Aorta (tissue), 5 donors: ENCODE measurements around the gene ACTR3C. TPM values are rescaled to one million over a fixed set of nuclear protein-coding genes. Genes with fewer than 3 reads are reported as not detected.

Experiments
- ATAC-seq: fragments of 200-7000 bp; cut with Tn5 transposase; one replicate; pipeline ENCODE4 v1.9.1; 2022; ENCODE audit warnings: moderate library complexity; ENCODE audit not compliant: low FRiP score
- DNase-seq, 2 donors: peaks; one replicate each; pipeline ENCODE4 v3.0.0-alpha.2; 2020
- H3K27ac ChIP-seq, 2 donors: one replicate each; pipeline ENCODE4 v1.5.1; 2013; ENCODE audit warnings: low read length in 2 of 2, mild to moderate bottlenecking in 2 of 2, moderate library complexity in 2 of 2, control low read depth in 1 of 2, inconsistent platforms in 1 of 2, low read depth in 1 of 2
- H3K27me3 ChIP-seq, 2 donors: one replicate each; pipeline ENCODE4 v1.6.1; 2013; ENCODE audit warnings: control low read depth in 1 of 2, low read length in 1 of 2, mild to moderate bottlenecking in 1 of 2, moderate library complexity in 1 of 2; ENCODE audit not compliant: insufficient read depth in 2 of 2, control insufficient read depth in 1 of 2
- H3K36me3 ChIP-seq, 2 donors: one replicate each; pipeline ENCODE4 v1.6.1; 2013; ENCODE audit warnings: control low read depth in 1 of 2, low read length in 1 of 2, mild to moderate bottlenecking in 1 of 2; ENCODE audit not compliant: insufficient read depth in 2 of 2, control insufficient read depth in 1 of 2
- H3K4me1 ChIP-seq, 2 donors: one replicate each; pipeline ENCODE4 v1.6.1; 2013; ENCODE audit warnings: low read length in 2 of 2, control low read depth in 1 of 2, mild to moderate bottlenecking in 1 of 2, moderate library complexity in 1 of 2; ENCODE audit not compliant: insufficient read depth in 2 of 2, control insufficient read depth in 1 of 2
- H3K4me3 ChIP-seq, 2 donors: one replicate each; pipeline ENCODE4 v1.5.1; 2013; ENCODE audit warnings: low read length in 2 of 2, control low read depth in 1 of 2, mild to moderate bottlenecking in 1 of 2
- H3K9me3 ChIP-seq: one replicate; pipeline ENCODE4 v1.6.1; 2013; ENCODE audit warnings: mild to moderate bottlenecking, low read length; ENCODE audit not compliant: control insufficient read depth
- WGBS, 2 donors: extraction: QIAGEN DNeasy Blood & Tissue Kit; methylation state at CpG; one replicate each; pipeline ENCODE4 v1.1.7; 2013; 5-methylcytosine and 5-hydroxymethylcytosine counted together
- intact Hi-C, 2 donors: fragments of 100-400 bp; cut with DNase I; formaldehyde crosslinking; loops; one replicate each; pipeline versions ENCODE4 v1.14.2 to v1.15.0; 2022
- polyA plus RNA-seq, 2 donors: library from polyadenylated mRNA; stranded (reverse); fragments of 200-250 nt; gene quantifications; one replicate each; pipeline ENCODE4 v1.2.3, GENCODE V29; 2013
- total RNA-seq, 2 donors: library from RNA; stranded (reverse); fragmentation: NEBNext Ultra II Directional; extraction: Animal tissue kit (Norgen Biotek cat#: 25700); gene quantifications; one replicate each; pipeline ENCODE4 v1.2.1, GENCODE V29; 2021
- donor health status: healthy with polysubstance abuse.
- donor health status: Bipolar disorder and iron deficiency.
- donor health status: DM: no; HTN: no; CAD: no.
- donor health status: DM: no; HTN: no; CAD: no.
- donor health status: DM: yes; HTN: yes; CAD: no.

The ACTR3C gene
- total and polyA plus RNA-seq, 4 donors = 0.75 to 5.2 (median 1.2) TPM; not detected in 1

DNA sequence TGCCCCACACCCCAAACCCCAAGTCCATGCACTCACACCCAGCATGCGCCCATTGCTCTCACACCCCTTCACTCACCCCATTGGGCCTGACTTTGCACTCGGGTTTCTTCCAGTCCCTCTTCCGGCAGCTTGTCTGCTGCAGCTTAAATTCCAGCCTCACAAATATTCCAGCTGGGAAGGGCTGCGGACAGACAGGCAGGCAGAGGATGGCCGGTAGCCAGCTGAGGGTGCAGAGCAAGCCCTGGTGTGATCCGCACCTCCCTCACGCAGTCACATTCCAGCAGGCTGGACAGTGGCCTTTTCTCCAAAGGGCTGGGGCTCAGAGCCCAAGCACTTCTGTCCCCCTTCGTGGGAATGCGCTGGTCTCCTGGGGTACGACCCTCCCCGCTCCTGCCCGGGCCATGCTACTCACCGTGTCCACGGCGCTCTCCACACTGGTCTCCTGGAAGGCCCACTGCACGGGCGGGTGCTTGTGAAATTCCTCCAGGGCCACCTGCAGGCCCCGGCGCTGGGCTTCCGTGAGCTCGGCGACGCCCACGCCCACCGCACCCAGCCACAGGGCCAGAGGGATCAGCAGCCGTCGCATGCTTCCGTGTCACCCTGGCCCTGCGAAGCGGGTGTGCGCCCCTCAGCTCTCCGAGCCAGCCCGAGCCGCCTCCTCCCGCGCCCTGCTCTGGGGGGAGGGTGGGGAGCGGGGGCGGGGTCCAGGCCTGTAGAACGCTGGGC, 16.8 kb upstream of the ACTR3C start:
- WGBS, 2 donors = 8% methylated on average over 36 to 39 of the region's 39 CpGs
- no peak for DNase-seq
- Histone ChIP-seq H3K27ac (no peak overlapping the region), H3K36me3 (no peaks in the 10 kb centered on the region), H3K4me3 (peak overlapping the region in 1 of 2 donors; percentile 44), H3K4me1 (no peaks in the 10 kb centered on the region), H3K9me3 (peaks cover 5% of the 10 kb centered on the region), H3K27me3 (no peaks in the 10 kb centered on the region)
- intact Hi-C loops = loop anchor here in 1 of 2 donors (5.0 kb wide), 1 partner anchor 37 kb away; the partner anchor contains the start of gene ZNF775
- peak; percentile 29 for ATAC-seq

DNA sequence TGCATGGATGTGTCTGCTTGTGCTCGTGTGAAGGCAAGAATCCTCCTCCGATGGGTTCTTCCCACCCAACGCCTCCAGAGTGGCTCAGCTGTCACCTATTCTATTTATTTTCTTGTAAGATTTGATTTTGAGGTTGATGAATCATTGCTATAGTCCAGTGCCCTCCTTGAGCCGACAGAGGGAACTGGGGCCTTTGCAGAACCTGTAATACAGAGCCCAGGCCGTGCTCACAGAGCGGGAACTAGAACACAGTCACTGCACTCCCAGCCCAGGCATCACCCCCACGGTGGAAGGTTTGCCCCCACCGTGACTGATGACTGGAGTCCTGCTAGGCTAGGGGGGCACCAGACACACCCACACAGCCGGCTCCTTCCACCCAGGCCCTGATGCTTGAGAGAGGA, 16.1 kb upstream of the ACTR3C start:
- no peaks in the 10 kb centered on the region for H3K4me1 ChIP-seq
- 79 to 83% methylated on average over 9 of the region's 9 CpGs for WGBS, 2 donors

DNA sequence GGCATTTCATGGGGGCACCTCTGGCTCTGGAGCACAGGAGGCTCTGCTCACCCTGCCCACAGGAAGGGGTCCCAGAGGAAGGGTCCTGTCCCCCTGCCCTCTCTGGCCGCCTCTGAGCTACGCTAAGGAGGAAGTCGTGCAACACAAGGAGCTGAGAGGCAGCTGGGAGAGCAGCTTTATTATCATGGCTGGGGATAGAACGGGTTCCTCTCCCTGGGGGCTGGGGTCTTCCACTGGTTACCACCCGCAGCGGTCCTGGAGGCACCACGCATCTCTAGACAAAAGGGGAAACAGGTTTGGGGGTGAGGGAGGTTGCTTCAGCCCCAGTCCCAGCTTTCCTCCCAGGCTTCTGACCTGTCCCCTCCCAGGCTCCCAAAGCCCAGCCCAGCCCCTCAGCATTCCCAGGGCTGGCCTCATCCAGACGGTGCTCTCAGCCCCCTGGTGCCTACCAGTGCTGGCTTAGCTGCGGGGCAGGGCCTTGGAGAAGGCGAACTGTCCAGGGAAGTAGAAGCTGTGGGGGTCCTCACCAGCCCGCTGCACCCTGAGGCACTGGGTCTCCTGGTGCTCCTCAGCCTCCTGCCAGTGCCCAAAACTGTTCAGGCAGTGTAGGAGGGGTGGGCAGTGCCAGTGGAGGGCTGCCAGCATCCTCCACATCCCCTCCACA, 15.0 kb upstream of the ACTR3C start:
- H3K27ac ChIP-seq = no peak overlapping the region
- WGBS, 2 donors = 88% methylated on average over 11 of the region's 11 CpGs

More for the DNA sequence above, 16.1 kb upstream of the ACTR3C start:
- ATAC-seq (no peak), DNase-seq (no peak)
- Histone ChIP-seq H3K36me3 (no peaks in the 10 kb centered on the region), H3K4me3 (no peak overlapping the region), H3K9me3 (peaks cover 3% of the 10 kb centered on the region), H3K27me3 (no peaks in the 10 kb centered on the region), H3K27ac (no peak overlapping the region)
- intact Hi-C loops = no loop called here

DNA sequence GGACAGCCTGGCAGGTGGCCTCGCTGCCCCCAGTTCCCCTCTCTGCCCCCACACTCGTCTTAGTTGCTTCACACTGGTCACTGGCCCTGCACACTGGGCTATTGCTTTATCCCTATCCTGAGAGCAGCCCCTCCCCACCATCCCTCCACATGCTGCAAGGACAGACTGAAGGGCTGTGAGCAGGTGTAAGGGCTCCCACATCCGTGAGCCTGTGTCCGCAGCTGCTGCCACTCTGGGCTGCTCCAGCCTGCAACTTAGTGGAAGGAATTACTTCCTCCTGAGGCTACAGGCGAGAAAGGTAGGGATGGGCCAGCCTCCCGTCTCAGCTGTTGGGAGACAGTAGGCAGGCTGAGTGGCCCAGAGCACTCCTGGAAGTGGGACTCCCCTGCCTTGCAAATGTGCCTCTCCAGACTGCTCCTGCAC, 14.3 kb upstream of the ACTR3C start:
- ATAC-seq (no peak), DNase-seq (peak in 1 of 2 donors; percentile 63)
- Histone ChIP-seq H3K4me3 (no peak overlapping the region), H3K27me3 (no peaks in the 10 kb centered on the region), H3K9me3 (no peaks in the 10 kb centered on the region), H3K27ac (no peak overlapping the region), H3K36me3 (no peaks in the 10 kb centered on the region), H3K4me1 (no peaks in the 10 kb centered on the region)
- intact Hi-C loops = no loop called here
- 93 to 96% methylated on average over 6 of the region's 6 CpGs for WGBS, 2 donors

More for the DNA sequence above, 15.0 kb upstream of the ACTR3C start:
- Histone ChIP-seq H3K4me1 (no peaks in the 10 kb centered on the region), H3K36me3 (no peaks in the 10 kb centered on the region), H3K27me3 (no peaks in the 10 kb centered on the region), H3K9me3 (no peaks in the 10 kb centered on the region), H3K4me3 (no peak overlapping the region)
- ATAC-seq = no peak
- DNase-seq = peak in 1 of 2 donors; percentile 42
- intact Hi-C loops = no loop called here

DNA sequence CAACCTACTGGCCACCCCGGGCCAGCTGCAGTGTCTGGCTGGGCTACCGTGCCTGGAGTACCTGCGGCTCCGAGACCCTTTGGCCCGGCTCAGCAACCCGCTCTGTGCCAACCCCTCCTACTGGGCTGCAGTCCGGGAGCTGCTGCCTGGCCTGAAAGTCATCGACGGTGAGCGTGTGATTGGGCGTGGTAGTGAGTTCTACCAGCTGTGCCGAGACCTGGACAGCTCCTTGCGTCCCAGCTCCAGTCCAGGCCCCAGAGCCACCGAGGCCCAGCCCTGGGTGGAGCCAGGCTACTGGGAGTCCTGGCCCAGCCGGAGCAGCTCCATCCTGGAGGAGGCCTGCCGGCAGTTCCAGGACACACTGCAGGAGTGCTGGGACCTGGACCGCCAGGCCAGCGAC, 13.8 kb upstream of the ACTR3C start:
- Histone ChIP-seq H3K27me3 (no peaks in the 10 kb centered on the region), H3K36me3 (no peaks in the 10 kb centered on the region), H3K4me3 (no peak overlapping the region), H3K9me3 (no peaks in the 10 kb centered on the region), H3K4me1 (no peaks in the 10 kb centered on the region), H3K27ac (no peak overlapping the region)
- no peak for ATAC-seq
- intact Hi-C loops = no loop called here
- DNase-seq = no peak
- WGBS, 2 donors = 93 to 96% methylated on average over 18 of the region's 18 CpGs

DNA sequence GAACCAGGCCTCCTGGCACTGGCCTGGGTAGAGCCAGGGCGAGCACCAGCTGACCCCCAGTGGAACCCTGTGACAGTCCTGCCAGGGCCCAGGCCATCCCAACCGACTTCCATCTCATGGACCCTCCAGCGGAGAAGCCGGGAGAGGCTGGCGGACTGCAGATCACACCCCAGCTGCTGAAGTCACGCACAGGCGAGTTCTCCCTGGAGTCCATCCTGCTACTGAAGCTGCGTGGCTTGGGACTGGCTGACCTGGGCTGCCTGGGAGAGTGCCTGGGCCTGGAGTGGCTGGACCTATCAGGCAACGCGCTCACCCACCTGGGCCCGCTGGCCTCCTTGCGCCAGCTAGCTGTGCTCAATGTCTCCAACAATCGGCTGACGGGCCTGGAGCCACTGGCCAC, 13.4 kb upstream of the ACTR3C start:
- 97 to 98% methylated on average over 14 of the region's 14 CpGs for WGBS, 2 donors
- Histone ChIP-seq H3K36me3 (no peaks in the 10 kb centered on the region), H3K9me3 (no peaks in the 10 kb centered on the region), H3K4me3 (no peak overlapping the region), H3K27me3 (no peaks in the 10 kb centered on the region), H3K27ac (no peak overlapping the region), H3K4me1 (no peaks in the 10 kb centered on the region)
- intact Hi-C loops = no loop called here
- DNase-seq (no peak), ATAC-seq (no peak)

DNA sequence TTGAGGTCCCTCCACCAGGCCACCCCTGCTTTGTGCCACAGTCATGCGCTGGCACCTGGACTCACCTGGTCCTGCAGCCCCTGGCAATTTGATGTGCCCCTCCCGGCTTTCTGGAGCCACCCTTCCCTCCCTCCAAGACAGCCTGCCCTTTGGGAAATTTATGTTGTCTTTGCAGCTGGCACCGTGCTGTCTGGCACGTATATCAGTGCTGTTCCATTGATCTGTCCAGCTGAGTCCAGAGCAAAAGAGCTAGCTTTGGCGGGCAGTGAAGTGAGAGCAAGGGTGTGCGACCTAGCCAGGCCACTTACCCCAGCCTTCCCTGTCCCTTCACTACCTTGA, 12.4 kb upstream of the ACTR3C start:
- no peaks in the 10 kb centered on the region for H3K9me3 ChIP-seq
- no peaks in the 10 kb centered on the region for H3K27me3 ChIP-seq
- no peaks in the 10 kb centered on the region for H3K4me1 ChIP-seq
- H3K36me3 ChIP-seq = no peaks in the 10 kb centered on the region
- WGBS, 2 donors = 54 to 56% methylated on average over 6 of the region's 6 CpGs
- DNase-seq (no peak), ATAC-seq (no peak)
- no peak overlapping the region for H3K27ac ChIP-seq
- no peak overlapping the region for H3K4me3 ChIP-seq
- intact Hi-C loops = no loop called here

DNA sequence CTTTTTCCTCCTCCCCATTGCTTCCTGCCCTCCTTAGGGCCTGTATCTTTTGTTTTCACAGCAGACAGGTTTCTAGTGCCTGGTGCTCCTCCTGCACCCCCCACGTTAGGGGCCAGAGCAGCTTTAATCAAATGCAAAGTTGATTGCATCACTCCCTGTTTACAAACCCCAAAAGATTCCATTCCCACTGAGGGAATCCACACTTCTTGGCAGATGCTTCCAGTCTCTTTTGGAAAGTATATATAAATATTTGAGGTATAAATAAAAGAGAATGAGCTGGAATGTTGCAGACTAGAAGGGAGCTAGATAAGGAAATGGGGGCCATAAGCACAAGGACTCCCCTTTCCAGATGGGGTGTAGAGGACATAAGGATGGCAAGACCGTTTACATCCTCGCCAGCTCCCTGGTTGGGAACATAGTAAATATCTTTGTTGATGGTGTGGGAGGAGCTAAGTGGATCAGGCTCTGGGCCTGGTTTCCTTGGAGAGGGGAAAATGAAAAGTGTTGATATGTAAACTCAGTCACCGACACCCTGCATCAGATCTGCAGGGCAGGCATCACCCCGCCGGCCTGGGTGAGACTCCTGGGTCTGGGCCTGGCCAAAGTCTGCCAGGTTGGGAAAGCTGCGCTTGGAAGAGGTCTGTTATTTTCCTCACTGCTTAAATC, 11.9 kb upstream of the ACTR3C start:
- 51 to 55% methylated on average over 7 of the region's 7 CpGs for WGBS, 2 donors
- ATAC-seq (no peak), DNase-seq (no peak)
- Histone ChIP-seq H3K4me1 (no peaks in the 10 kb centered on the region), H3K36me3 (no peaks in the 10 kb centered on the region), H3K9me3 (no peaks in the 10 kb centered on the region), H3K27me3 (no peaks in the 10 kb centered on the region), H3K27ac (no peak overlapping the region), H3K4me3 (no peak overlapping the region)
- intact Hi-C loops = no loop called here
